Type B pancreatic cell (in vitro differentiated cells): Measurements from ENCODE around the gene NFIX. TPM values are rescaled to one million over a fixed set of nuclear protein-coding genes. Genes with fewer than 3 reads are reported as not detected.

Source experiments
- DNase-seq: peaks from one replicate; pipeline ENCODE4 v3.0.0; 2021; ENCODE audit warnings: mixed read lengths; ENCODE audit not compliant: unreplicated experiment; ENCODE audit errors: extremely low spot score
- H3K27ac Mint-ChIP-seq: 2 replicates; pipeline ENCODE4 v1.8.0; 2021; ENCODE audit warnings: mild to moderate bottlenecking, mixed read lengths
- H3K27me3 Mint-ChIP-seq: 2 replicates; pipeline ENCODE4 v1.8.0; 2021; ENCODE audit warnings: mixed read lengths
- H3K36me3 Mint-ChIP-seq: 2 replicates; pipeline ENCODE4 v1.8.0; 2021; ENCODE audit warnings: mixed read lengths
- H3K4me1 Mint-ChIP-seq: one replicate; pipeline ENCODE4 v1.8.0; 2021; ENCODE audit warnings: mixed read lengths; ENCODE audit not compliant: unreplicated experiment
- H3K4me3 Mint-ChIP-seq: 2 replicates; pipeline ENCODE4 v1.8.0; 2021; ENCODE audit warnings: mild to moderate bottlenecking, mixed read lengths
- H3K9me3 Mint-ChIP-seq: 2 replicates; pipeline ENCODE4 v1.8.0; 2021; ENCODE audit warnings: mixed read lengths
- total RNA-seq: library from RNA; stranded (reverse); gene quantifications from 2 replicates; pipeline ENCODE4 v1.2.1, GENCODE V29; 2021; ENCODE audit warnings: low replicate concordance
- TF ChIP-seq, protein P1 (sequence below): fragments of 200-600 bp; sonication (generic); conservative IDR thresholded peaks from 2 replicates; pipeline ENCODE4 v1.5.0; 2021; ENCODE audit warnings: antibody characterized with exemption, mild to moderate bottlenecking

Gene NFIX
- total RNA-seq, 1 donor from 2014 or later: 12.4 TPM

DNA sequence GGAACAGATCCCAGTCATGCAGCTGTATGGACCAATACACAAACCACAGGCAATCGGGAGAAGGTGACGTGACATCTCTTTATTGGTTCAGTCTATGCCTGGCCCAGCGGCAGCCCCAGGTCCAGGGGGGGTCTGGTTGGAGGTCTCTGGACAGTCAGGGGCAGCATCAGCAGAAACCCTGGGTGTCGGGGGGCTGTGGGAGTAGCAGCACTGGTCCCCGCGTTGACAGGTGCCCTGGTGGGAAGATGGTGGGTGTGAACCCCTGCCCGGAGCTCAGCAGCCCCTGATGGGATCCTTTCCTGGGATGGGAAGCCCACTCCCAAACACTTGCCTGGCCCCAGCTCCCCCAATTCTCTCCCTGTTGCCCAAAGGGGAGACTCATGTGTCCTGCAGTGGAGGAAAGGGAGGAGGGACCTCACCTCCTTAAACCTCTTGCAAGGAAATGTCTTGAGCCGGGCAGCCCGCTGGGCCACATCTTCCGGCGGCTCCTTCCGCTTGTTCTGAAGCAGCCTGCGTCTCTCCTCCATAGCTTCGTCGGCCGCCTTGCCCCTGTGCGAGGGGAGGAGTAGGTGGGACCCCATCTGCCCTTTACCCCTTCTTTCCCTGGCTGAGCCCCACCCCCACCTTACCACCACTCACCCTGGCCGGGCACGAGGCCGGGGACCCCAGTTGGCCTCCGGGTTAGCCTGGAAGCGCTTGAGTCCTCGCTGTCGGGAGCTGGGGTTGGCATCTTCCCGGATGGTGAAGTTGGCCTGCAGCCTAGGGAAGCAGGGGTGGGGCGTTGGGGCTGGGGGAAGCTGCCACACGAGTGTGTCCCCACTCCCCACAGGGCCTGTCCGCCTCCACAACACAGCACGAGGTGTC is 109.8 kb downstream of the NFIX start:
- H3K4me1 Mint-ChIP-seq: peaks cover 1% of the 10 kb centered on the region
- DNase-seq: no peak
- no peaks in the 10 kb centered on the region for H3K36me3 Mint-ChIP-seq
- H3K9me3 Mint-ChIP-seq: no peaks in the 10 kb centered on the region
- no peak overlapping the region for H3K4me3 Mint-ChIP-seq
- TF ChIP-seq, protein P1, sequence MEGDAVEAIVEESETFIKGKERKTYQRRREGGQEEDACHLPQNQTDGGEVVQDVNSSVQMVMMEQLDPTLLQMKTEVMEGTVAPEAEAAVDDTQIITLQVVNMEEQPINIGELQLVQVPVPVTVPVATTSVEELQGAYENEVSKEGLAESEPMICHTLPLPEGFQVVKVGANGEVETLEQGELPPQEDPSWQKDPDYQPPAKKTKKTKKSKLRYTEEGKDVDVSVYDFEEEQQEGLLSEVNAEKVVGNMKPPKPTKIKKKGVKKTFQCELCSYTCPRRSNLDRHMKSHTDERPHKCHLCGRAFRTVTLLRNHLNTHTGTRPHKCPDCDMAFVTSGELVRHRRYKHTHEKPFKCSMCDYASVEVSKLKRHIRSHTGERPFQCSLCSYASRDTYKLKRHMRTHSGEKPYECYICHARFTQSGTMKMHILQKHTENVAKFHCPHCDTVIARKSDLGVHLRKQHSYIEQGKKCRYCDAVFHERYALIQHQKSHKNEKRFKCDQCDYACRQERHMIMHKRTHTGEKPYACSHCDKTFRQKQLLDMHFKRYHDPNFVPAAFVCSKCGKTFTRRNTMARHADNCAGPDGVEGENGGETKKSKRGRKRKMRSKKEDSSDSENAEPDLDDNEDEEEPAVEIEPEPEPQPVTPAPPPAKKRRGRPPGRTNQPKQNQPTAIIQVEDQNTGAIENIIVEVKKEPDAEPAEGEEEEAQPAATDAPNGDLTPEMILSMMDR: no peak
- no peak overlapping the region for H3K27ac Mint-ChIP-seq
- peaks cover 19% of the 10 kb centered on the region for H3K27me3 Mint-ChIP-seq

- TF ChIP-seq, protein P1: no peak
- no peak for DNase-seq
- no peaks in the 10 kb centered on the region for H3K27me3 Mint-ChIP-seq
- H3K27ac Mint-ChIP-seq: no peak overlapping the region
- no peaks in the 10 kb centered on the region for H3K9me3 Mint-ChIP-seq
- no peak overlapping the region for H3K4me3 Mint-ChIP-seq
- H3K4me1 Mint-ChIP-seq: no peaks in the 10 kb centered on the region
- no peaks in the 10 kb centered on the region for H3K36me3 Mint-ChIP-seq
Measured at GRCh38 chr19:13109361-13110098, 114.3 kb downstream of the NFIX start.

- H3K27me3 Mint-ChIP-seq: no peaks in the 10 kb centered on the region
- H3K36me3 Mint-ChIP-seq: no peaks in the 10 kb centered on the region
- H3K9me3 Mint-ChIP-seq: no peaks in the 10 kb centered on the region
- H3K4me1 Mint-ChIP-seq: no peaks in the 10 kb centered on the region
- no peak overlapping the region for H3K27ac Mint-ChIP-seq
- TF ChIP-seq, protein P1: no peak
- no peak overlapping the region for H3K4me3 Mint-ChIP-seq
- DNase-seq: no peak
Measured at GRCh38 chr19:13110099-13110610, 114.9 kb downstream of the NFIX start.

DNA sequence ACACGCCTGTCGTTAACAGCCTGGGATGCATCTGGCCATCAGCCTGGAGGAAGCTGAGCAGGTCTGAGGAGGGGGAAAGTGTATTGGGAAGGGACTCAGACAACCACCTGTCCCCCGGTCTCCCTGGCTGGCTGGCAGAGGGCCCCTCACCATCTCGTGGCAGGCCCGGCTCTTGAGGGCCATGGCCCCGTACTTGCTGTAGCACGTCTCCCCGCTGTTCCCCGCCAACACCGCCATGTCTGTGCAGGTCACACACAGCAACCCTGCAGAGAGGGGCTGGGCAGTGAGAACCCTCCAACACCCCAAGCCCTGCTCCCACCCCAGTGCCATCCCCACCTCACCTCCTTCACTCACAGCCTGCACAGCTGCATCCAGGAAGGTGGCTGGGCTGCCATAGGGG is 117.3 kb downstream of the NFIX start:
- DNase-seq: no peak
- Mint-ChIP-seq H3K27ac (no peak overlapping the region), H3K36me3 (no peaks in the 10 kb centered on the region), H3K4me3 (no peak overlapping the region), H3K4me1 (peaks cover 13% of the 10 kb centered on the region), H3K9me3 (no peaks in the 10 kb centered on the region), H3K27me3 (no peaks in the 10 kb centered on the region)
- TF ChIP-seq, protein P1: no peak

DNA sequence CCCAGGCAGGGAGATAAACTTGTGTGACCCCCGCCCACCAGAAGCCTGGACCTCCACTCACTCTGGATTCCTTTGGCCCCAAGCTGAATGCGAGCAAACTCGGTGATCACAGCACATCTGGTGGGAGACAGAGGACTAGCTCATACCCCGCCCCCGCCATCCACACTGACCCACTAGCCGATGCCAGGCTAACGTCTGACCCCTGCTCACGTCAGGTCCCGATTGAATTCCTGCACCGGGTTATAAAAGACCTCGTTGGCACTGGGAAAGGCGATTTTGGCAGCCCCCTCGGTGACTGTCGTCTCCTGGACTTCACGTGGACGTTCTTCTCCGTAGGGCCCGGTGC is 120.6 kb downstream of the NFIX start:
- H3K36me3 Mint-ChIP-seq: no peaks in the 10 kb centered on the region
- H3K4me3 Mint-ChIP-seq: peak overlapping the region; percentile 98
- TF ChIP-seq, protein P1: no peak
- H3K4me1 Mint-ChIP-seq: peaks cover 24% of the 10 kb centered on the region
- H3K27me3 Mint-ChIP-seq: no peaks in the 10 kb centered on the region
- no peak for DNase-seq
- peak overlapping the region; percentile 92 for H3K27ac Mint-ChIP-seq
- H3K9me3 Mint-ChIP-seq: no peaks in the 10 kb centered on the region
